Stimulated activated CD4-positive, alpha-beta T cell treated with anti-CD3 and anti-CD28 coated beads, TNF-alpha, amount 100 ng/mL, for 48 hours (primary cell): Measurements from ENCODE around the gene MYH7B.

Experiments used
- DNase-seq, 3 donors: peaks; one replicate each; pipeline ENCODE4 v3.0.0-alpha.2; 2020; ENCODE audit warnings: low read depth in 3 of 3

MYH7B gene

GRCh38 chr20:34955231-34956040 is at the start of gene MYH7B, which contains the start of gene GSS:
Gene MYH7B (plus strand): TSS chr20:34955868. CDS start chr20:34978006, 22,138 bp downstream.
Gene GSS (minus strand): TSS chr20:34955806. CDS start chr20:34951852, 3,954 bp downstream.
- peak; percentile 95 to 98 (median 98) for DNase-seq

DNA sequence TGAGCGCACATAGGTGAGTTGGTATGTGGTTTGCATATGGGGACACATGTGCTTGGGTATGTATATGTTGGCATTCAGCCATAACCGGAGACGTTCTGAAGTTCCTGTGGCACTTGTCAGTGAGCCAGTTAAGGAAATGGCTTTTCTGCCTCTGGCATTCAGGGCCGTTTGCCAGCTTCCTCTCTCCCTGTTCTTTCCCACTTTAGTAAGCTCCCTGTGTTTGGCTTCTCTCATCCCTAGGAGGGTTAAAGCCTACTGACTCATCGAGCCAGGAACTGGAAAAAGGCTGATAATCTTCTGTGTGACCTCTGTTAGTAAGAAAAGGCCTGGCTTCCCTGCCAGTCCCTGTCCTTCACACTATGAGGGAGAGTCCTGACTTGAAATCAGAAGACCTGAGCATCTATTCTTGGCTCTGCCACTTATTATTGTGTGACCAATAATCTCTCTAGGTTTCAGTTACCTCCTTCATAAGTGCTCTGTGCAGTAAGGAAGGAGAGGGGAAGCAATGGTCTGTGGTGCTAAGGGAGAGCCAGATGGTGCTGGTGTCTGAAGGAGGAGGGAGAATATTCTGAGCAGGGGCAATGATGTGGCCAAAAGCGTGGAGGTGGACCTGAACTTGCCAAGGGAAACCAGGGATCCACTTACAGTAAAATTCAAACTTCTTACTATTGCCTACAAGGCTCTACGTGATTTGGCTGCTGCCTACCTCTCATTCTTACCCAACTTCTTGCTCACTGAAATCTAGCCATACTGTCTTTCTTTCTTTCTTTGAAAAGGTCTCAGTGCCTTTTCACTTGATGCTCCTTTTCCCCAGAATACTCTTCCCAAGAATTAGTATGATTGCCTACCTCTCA is 47.8 kb upstream of the MYH7B start:
- no peak for DNase-seq

GRCh38 chr20:34915131-34915530 is 40.5 kb upstream of the MYH7B start:
- no peak for DNase-seq

- no peak for DNase-seq
Measured at GRCh38 chr20:34915749-34916455, 39.8 kb upstream of the MYH7B start.

GRCh38 chr20:34916774-34917354 is 38.8 kb upstream of the MYH7B start:
- DNase-seq, result no peak

- DNase-seq, result no peak
Measured at GRCh38 chr20:34920055-34920454, 35.6 kb upstream of the MYH7B start.

DNA sequence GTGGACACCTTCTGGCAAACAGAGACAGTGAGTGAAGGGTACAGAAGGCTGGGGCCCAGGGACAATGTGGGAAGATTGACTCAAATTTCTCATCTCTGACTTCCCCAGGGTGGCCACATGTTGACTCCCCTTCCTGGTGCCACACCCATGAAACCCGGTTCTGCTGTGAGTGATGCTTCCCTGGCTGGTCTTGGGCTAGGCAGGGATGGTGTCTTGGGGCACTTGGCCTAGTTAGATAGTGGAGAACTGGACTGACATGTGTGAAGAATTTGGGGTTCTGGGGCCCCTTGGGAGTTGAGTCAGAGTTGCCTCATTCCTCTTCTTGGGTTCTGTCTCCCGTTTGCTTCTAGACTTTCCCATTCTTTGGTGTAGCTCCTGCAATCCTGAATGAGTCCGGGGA is 34.2 kb upstream of the MYH7B start:
- DNase-seq, result no peak

DNA sequence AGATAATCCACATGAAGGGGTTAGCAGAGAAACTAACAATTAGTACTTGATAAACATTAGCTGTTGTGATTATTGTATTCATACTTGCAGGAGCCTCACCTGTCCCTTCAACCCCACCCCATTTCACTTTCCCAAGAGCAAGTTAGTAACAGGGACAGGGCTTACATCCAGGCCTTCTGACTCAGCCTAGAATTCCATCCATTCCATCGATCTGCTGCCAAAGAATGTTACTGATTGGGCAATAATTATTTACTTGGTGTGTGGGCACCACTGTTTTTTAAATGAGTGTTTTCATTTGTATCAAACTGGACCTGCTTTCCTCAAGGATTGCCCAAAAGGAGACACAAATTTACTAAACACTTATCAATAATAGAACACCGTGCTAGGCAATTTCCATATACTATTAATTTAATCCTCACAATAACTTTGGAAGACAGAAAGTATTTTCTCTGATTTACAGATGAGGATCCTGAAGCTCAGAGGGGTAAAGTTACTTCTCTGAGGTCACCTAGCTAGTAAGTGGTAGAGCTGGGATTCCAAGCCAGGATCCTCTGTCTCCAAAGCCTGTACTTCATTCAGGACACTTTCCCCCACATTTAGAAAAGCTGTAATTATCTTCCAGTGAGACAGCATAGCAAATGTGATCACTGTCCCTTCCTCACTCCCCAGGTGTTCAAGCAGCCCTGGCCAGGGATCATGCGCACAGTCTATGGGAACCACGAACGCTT is 32.9 kb upstream of the MYH7B start:
- no peak for DNase-seq

DNA sequence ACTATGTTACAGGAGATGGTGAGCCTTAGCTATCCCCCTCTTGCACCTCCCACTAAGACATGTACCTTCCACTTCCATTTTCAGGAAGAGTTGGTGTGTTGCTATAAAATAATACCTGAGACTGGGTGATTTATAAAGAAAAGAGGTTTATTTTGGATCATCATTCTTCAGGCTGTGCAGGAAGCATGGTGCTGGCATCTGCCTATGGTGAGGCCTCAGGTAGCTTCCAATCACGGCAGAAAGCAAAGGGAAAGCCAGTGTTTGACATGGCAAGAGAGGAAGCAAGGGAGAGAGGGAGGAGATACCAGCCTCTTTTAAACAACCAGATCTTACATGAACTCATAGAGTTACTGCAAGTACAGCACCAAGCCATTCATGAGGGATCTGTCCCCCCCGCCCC is 32.3 kb upstream of the MYH7B start:
- DNase-seq, result no peak

GRCh38 chr20:34925341-34925740 is 30.3 kb upstream of the MYH7B start:
- no peak for DNase-seq

DNA sequence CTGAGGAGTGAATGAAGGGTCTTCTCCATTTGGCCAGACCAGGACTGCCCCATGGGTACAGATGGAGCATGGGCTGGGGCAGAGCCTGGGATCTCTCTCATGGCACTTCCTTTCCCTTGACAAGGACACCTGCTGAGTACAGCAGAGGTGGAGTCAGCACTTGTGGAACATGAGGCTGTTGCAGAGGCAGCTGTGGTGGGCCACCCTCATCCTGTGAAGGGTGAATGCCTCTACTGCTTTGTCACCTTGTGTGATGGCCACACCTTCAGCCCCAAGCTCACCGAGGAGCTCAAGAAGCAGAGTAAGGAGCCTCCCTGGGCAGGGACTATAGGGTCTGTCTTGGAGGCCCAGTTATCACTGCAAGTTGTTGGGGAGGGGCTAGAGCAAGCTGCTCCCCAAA is 29.7 kb upstream of the MYH7B start:
- DNase-seq, result no peak

GRCh38 chr20:34926581-34926980 is 29.1 kb upstream of the MYH7B start:
- DNase-seq, result no peak

- no peak for DNase-seq
Measured at GRCh38 chr20:34927736-34928135, 27.9 kb upstream of the MYH7B start.

GRCh38 chr20:34928411-34928810 is 27.3 kb upstream of the MYH7B start:
- no peak for DNase-seq

DNA sequence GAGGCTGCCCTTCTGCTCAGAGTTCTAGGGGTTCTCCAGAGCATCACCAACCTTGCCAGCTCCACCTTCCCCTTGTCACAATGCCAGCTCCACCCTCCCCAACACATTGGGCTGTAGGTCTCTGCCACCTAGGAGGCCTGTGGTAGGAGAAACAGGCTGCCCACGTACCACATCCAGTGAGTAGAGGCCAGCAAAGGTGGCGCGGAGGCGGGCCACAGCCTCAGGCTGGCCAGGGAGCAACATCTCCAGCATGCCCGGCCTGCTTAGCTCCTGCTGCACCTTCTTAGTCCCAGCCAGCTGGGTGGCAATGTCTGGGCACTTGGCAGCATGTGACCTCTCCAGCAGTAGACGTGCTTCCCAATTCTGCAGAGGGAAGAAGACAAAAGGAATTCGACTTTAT is 23.9 kb upstream of the MYH7B start:
- no peak for DNase-seq

GRCh38 chr20:34938466-34939163 is 17.1 kb upstream of the MYH7B start:
- DNase-seq, result no peak

- no peak for DNase-seq
Measured at GRCh38 chr20:34940081-34940481, 15.6 kb upstream of the MYH7B start.

DNA sequence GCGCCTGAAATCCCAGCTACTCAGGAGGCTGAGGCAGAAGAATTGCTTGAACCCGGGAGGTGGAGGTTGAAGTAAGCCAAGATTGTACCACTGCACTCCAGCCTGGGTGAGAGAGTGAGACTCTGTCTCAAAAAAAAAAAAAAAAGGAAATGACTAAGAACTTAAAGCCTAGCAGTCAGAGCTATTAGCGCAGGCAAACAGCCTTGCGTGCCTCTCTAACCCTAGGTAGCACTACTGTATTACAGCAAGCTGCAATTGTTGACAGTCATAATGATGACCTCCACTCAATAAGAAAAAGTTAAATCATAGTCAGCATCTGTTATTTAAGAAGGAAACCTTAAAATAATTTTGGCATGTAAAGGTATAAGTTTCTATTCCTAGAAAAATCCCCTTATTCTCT is 14.4 kb upstream of the MYH7B start:
- DNase-seq, result no peak

GRCh38 chr20:34942301-34942700 is 13.4 kb upstream of the MYH7B start:
- no peak for DNase-seq

- DNase-seq, result no peak
Measured at GRCh38 chr20:34943808-34944567, 11.7 kb upstream of the MYH7B start.
